Measurements from ENCODE around the gene DLX4.

DLX4 gene

DNA sequence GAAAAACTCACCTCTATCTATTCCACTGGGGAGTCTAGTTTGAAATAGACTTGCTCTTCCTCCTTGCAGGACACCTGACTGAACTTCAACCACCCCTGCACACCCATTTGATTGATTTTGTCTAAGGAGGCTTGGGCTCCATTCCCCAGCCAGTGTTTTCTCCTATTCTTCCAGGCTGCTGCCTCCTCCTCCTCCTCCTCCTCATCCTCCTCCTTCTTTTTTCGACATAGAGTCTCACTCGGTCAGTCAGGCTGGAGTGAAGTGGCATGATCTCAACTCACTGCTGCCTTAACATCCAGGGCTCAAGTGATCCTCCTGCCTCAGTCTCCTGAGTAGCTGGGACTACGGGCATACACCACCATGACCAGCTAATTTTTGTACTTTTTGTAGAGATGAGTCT is 1.8 kb upstream of the DLX4 start:
- H3K36me3 ChIP-seq (ENCODE audit: control insufficient read depth in 5 of 5, insufficient read depth in 5 of 5, low read length in 5 of 5) = no peaks in the 10 kb centered on the region
- peaks cover 0 to 46% (median 39%) of the 10 kb centered on the region in 5 donors for H3K4me1 ChIP-seq (ENCODE audit: control insufficient read depth in 5 of 5, insufficient read depth in 5 of 5, low read length in 5 of 5)
- H3K9ac ChIP-seq (ENCODE audit: low read length in 5 of 5) = no peak overlapping the region
- no peaks in the 10 kb centered on the region for H3K9me3 ChIP-seq (ENCODE audit: control insufficient read depth in 5 of 5, low read length in 5 of 5)
- no peak overlapping the region for H3K27ac ChIP-seq (ENCODE audit: low read depth, low read length)
- H3K4me3 ChIP-seq (ENCODE audit: low read depth in 1 of 5, low read length in 5 of 5) = no peak overlapping the region
- H3K27me3 ChIP-seq (ENCODE audit: control insufficient read depth in 5 of 5, insufficient read depth in 4 of 5, low read length in 5 of 5) = peaks cover 67 to 93% (median 86%) of the 10 kb centered on the region in 5 donors

DNA sequence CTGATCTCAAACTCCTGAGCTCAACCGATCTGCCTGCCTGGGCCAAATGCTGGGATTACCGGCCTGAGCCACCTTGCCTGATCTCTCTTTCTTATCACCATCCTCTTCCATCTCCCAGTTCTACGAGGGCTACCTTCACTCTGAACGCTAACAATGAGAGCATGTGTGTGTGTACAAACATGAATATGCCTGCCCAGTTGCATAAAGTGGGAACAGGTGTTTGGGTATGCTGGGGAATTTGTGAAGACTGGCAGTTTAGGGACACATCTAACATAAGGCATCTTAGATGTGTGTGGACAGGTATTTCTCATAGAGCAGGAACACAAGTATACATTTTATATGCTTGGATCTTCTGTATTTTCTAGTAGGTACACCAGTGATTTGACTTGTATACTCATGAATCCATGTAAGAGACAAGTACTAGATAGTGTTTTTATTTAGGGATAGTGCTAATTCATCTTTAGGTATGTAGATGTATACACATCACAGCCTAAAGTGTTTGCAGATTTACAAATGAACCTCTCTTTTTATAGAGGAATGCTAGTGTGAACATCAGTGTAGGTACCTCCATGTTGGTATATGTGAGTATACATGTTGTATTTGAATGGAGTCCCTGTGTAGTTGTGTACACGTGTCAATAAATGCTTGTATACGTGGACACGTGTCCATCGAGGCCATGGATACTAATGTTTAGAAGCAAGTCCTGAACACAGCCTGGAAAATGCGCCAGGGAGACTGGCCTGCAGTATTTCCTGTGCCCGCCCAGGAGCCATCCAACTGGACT is 1.2 kb upstream of the DLX4 start:
- Histone ChIP-seq H3K27ac (ENCODE audit: low read depth, low read length) (no peak overlapping the region), H3K9me3 (ENCODE audit: control insufficient read depth in 5 of 5, low read length in 5 of 5) (no peaks in the 10 kb centered on the region), H3K36me3 (ENCODE audit: control insufficient read depth in 5 of 5, insufficient read depth in 5 of 5, low read length in 5 of 5) (no peaks in the 10 kb centered on the region), H3K27me3 (ENCODE audit: control insufficient read depth in 5 of 5, insufficient read depth in 4 of 5, low read length in 5 of 5) (peaks cover 68 to 93% (median 86%) of the 10 kb centered on the region in 5 donors), H3K4me1 (ENCODE audit: control insufficient read depth in 5 of 5, insufficient read depth in 5 of 5, low read length in 5 of 5) (peaks cover 0 to 52% (median 45%) of the 10 kb centered on the region in 5 donors), H3K4me3 (ENCODE audit: low read depth in 1 of 5, low read length in 5 of 5) (peak overlapping the region; percentile 59 to 83 (median 65)), H3K9ac (ENCODE audit: low read length in 5 of 5) (no peak overlapping the region)

GRCh38 chr17:49968405-49969133 is 421 bp upstream of the DLX4 start:
- H3K27me3 ChIP-seq (ENCODE audit: control insufficient read depth in 5 of 5, insufficient read depth in 4 of 5, low read length in 5 of 5) = peaks cover 70 to 93% (median 86%) of the 10 kb centered on the region in 5 donors

GRCh38 chr17:49969795-49970389 is 902 bp downstream of the DLX4 start:
- Histone ChIP-seq H3K4me1 (ENCODE audit: control insufficient read depth in 5 of 5, insufficient read depth in 5 of 5, low read length in 5 of 5) (peaks cover 0 to 38% (median 34%) of the 10 kb centered on the region in 5 donors), H3K27me3 (ENCODE audit: control insufficient read depth in 5 of 5, insufficient read depth in 4 of 5, low read length in 5 of 5) (peaks cover 60 to 93% (median 85%) of the 10 kb centered on the region in 5 donors), H3K9ac (ENCODE audit: low read length in 5 of 5) (peak overlapping the region in 1 of 5 donors; percentile 37), H3K4me3 (ENCODE audit: low read depth in 1 of 5, low read length in 5 of 5) (peak overlapping the region in 2 of 5 donors; percentile 65 to 75), H3K9me3 (ENCODE audit: control insufficient read depth in 5 of 5, low read length in 5 of 5) (no peaks in the 10 kb centered on the region), H3K27ac (ENCODE audit: low read depth, low read length) (no peak overlapping the region), H3K36me3 (ENCODE audit: control insufficient read depth in 5 of 5, insufficient read depth in 5 of 5, low read length in 5 of 5) (no peaks in the 10 kb centered on the region)

More at GRCh38 chr17:49968405-49969133, 421 bp upstream of the DLX4 start:
- H3K4me1 ChIP-seq (ENCODE audit: control insufficient read depth in 5 of 5, insufficient read depth in 5 of 5, low read length in 5 of 5) = peaks cover 0 to 50% (median 46%) of the 10 kb centered on the region in 5 donors
- peak overlapping the region in 1 of 5 donors; percentile 41 for H3K9ac ChIP-seq (ENCODE audit: low read length in 5 of 5)
- no peak overlapping the region for H3K27ac ChIP-seq (ENCODE audit: low read depth, low read length)
- H3K4me3 ChIP-seq (ENCODE audit: low read depth in 1 of 5, low read length in 5 of 5) = peak overlapping the region; percentile 59 to 83 (median 65)
- H3K9me3 ChIP-seq (ENCODE audit: control insufficient read depth in 5 of 5, low read length in 5 of 5) = no peaks in the 10 kb centered on the region
- no peaks in the 10 kb centered on the region for H3K36me3 ChIP-seq (ENCODE audit: control insufficient read depth in 5 of 5, insufficient read depth in 5 of 5, low read length in 5 of 5)

- no peak overlapping the region for H3K27ac ChIP-seq (ENCODE audit: low read depth, low read length)
- H3K9me3 ChIP-seq (ENCODE audit: control insufficient read depth in 5 of 5, low read length in 5 of 5) = no peaks in the 10 kb centered on the region
- peaks cover 59 to 93% (median 82%) of the 10 kb centered on the region in 5 donors for H3K27me3 ChIP-seq (ENCODE audit: control insufficient read depth in 5 of 5, insufficient read depth in 4 of 5, low read length in 5 of 5)
These were observed 1.5 kb downstream of the DLX4 start for GRCh38 chr17:49970498-49970897.

GRCh38 chr17:49971199-49971847 is 2.3 kb downstream of the DLX4 start:
- no peaks in the 10 kb centered on the region for H3K9me3 ChIP-seq (ENCODE audit: control insufficient read depth in 5 of 5, low read length in 5 of 5)
- peaks cover 60 to 93% (median 89%) of the 10 kb centered on the region in 5 donors for H3K27me3 ChIP-seq (ENCODE audit: control insufficient read depth in 5 of 5, insufficient read depth in 4 of 5, low read length in 5 of 5)
- no peaks in the 10 kb centered on the region for H3K36me3 ChIP-seq (ENCODE audit: control insufficient read depth in 5 of 5, insufficient read depth in 5 of 5, low read length in 5 of 5)
- peaks cover 0 to 32% (median 30%) of the 10 kb centered on the region in 5 donors for H3K4me1 ChIP-seq (ENCODE audit: control insufficient read depth in 5 of 5, insufficient read depth in 5 of 5, low read length in 5 of 5)
- H3K4me3 ChIP-seq (ENCODE audit: low read depth in 1 of 5, low read length in 5 of 5) = no peak overlapping the region
- no peak overlapping the region for H3K9ac ChIP-seq (ENCODE audit: low read length in 5 of 5)
- no peak overlapping the region for H3K27ac ChIP-seq (ENCODE audit: low read depth, low read length)

More at GRCh38 chr17:49970498-49970897, 1.5 kb downstream of the DLX4 start:
- peaks cover 0 to 32% (median 31%) of the 10 kb centered on the region in 5 donors for H3K4me1 ChIP-seq (ENCODE audit: control insufficient read depth in 5 of 5, insufficient read depth in 5 of 5, low read length in 5 of 5)
- no peak overlapping the region for H3K9ac ChIP-seq (ENCODE audit: low read length in 5 of 5)
- no peaks in the 10 kb centered on the region for H3K36me3 ChIP-seq (ENCODE audit: control insufficient read depth in 5 of 5, insufficient read depth in 5 of 5, low read length in 5 of 5)
- H3K4me3 ChIP-seq (ENCODE audit: low read depth in 1 of 5, low read length in 5 of 5) = no peak overlapping the region

- Histone ChIP-seq H3K9me3 (ENCODE audit: control insufficient read depth in 5 of 5, low read length in 5 of 5) (no peaks in the 10 kb centered on the region), H3K4me1 (ENCODE audit: control insufficient read depth in 5 of 5, insufficient read depth in 5 of 5, low read length in 5 of 5) (peaks cover 0 to 32% (median 30%) of the 10 kb centered on the region in 5 donors), H3K27ac (ENCODE audit: low read depth, low read length) (no peak overlapping the region), H3K4me3 (ENCODE audit: low read depth in 1 of 5, low read length in 5 of 5) (no peak overlapping the region), H3K36me3 (ENCODE audit: control insufficient read depth in 5 of 5, insufficient read depth in 5 of 5, low read length in 5 of 5) (no peaks in the 10 kb centered on the region), H3K9ac (ENCODE audit: low read length in 5 of 5) (no peak overlapping the region), H3K27me3 (ENCODE audit: control insufficient read depth in 5 of 5, insufficient read depth in 4 of 5, low read length in 5 of 5) (peaks cover 57 to 89% (median 88%) of the 10 kb centered on the region in 5 donors)
These were observed 3.0 kb downstream of the DLX4 start for GRCh38 chr17:49971848-49972485.

- H3K9ac ChIP-seq (ENCODE audit: low read length in 5 of 5) = no peak overlapping the region
- no peaks in the 10 kb centered on the region for H3K9me3 ChIP-seq (ENCODE audit: control insufficient read depth in 5 of 5, low read length in 5 of 5)
- no peak overlapping the region for H3K4me3 ChIP-seq (ENCODE audit: low read depth in 1 of 5, low read length in 5 of 5)
- no peak overlapping the region for H3K27ac ChIP-seq (ENCODE audit: low read depth, low read length)
- peaks cover 50 to 87% (median 83%) of the 10 kb centered on the region in 5 donors for H3K27me3 ChIP-seq (ENCODE audit: control insufficient read depth in 5 of 5, insufficient read depth in 4 of 5, low read length in 5 of 5)
- peaks cover 0 to 32% (median 30%) of the 10 kb centered on the region in 5 donors for H3K4me1 ChIP-seq (ENCODE audit: control insufficient read depth in 5 of 5, insufficient read depth in 5 of 5, low read length in 5 of 5)
- H3K36me3 ChIP-seq (ENCODE audit: control insufficient read depth in 5 of 5, insufficient read depth in 5 of 5, low read length in 5 of 5) = no peaks in the 10 kb centered on the region
These were observed 3.7 kb downstream of the DLX4 start for GRCh38 chr17:49972486-49973270.

DNA sequence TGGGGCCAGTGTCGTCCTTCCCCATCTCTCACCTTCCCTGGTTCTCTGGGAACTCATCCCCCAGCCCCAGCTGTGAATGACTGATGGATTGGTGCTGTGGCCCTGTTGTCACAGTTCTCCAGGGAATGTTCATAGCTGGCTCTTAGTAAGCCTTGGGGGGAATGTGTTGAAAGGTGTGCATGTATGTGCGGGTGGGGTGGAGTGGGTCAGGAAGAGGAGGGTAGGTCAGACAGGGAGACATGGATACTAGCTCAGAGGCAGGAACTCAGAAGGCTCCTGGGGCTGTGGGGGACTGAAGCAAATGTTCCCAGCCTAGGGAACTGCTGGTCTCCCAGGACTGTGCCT is 4.3 kb downstream of the DLX4 start:
- H3K4me3 ChIP-seq (ENCODE audit: low read depth in 1 of 5, low read length in 5 of 5) = no peak overlapping the region
- no peak overlapping the region for H3K9ac ChIP-seq (ENCODE audit: low read length in 5 of 5)
- no peak overlapping the region for H3K27ac ChIP-seq (ENCODE audit: low read depth, low read length)
- H3K9me3 ChIP-seq (ENCODE audit: control insufficient read depth in 5 of 5, low read length in 5 of 5) = no peaks in the 10 kb centered on the region
- H3K36me3 ChIP-seq (ENCODE audit: control insufficient read depth in 5 of 5, insufficient read depth in 5 of 5, low read length in 5 of 5) = no peaks in the 10 kb centered on the region
- peaks cover 50 to 83% (median 79%) of the 10 kb centered on the region in 5 donors for H3K27me3 ChIP-seq (ENCODE audit: control insufficient read depth in 5 of 5, insufficient read depth in 4 of 5, low read length in 5 of 5)
- H3K4me1 ChIP-seq (ENCODE audit: control insufficient read depth in 5 of 5, insufficient read depth in 5 of 5, low read length in 5 of 5) = peaks cover 0 to 31% (median 28%) of the 10 kb centered on the region in 5 donors

Data from subcutaneous abdominal adipose tissue (tissue), 5 donors.